Neural progenitor cell (in vitro differentiated cells): ENCODE data around the gene MITF. TPM values are rescaled to one million over a fixed set of nuclear protein-coding genes. Genes with fewer than 3 reads are reported as not detected.

Experiments used
- DNase-seq: peaks from one replicate; pipeline ENCODE4 v3.0.0-alpha.2; 2016; ENCODE audit warnings: low spot score
- H2AFZ ChIP-seq: fragments of 200-600 bp; sonication (generic); replicated peaks from 2 replicates; pipeline ENCODE4 v1.6.1; 2016; ENCODE audit warnings: antibody characterized with exemption
- H3F3A ChIP-seq: fragments of 200-600 bp; sonication (generic); 2 replicates; pipeline ENCODE4 v1.6.1; 2016; ENCODE audit warnings: antibody characterized with exemption, low read depth
- H3K27ac ChIP-seq: fragments of 200-600 bp; sonication (generic); 2 replicates; pipeline ENCODE4 v1.5.1; 2016; ENCODE audit warnings: mild to moderate bottlenecking
- H3K27me3 ChIP-seq: fragments of 200-600 bp; sonication (generic); 2 replicates; pipeline ENCODE4 v1.6.1; 2016; ENCODE audit warnings: mild to moderate bottlenecking, moderate library complexity
- H3K36me3 ChIP-seq: fragments of 200-600 bp; sonication (generic); 2 replicates; pipeline ENCODE4 v1.5.1; 2016
- H3K4me1 ChIP-seq: fragments of 200-600 bp; sonication (generic); 2 replicates; pipeline ENCODE4 v1.6.1; 2016; ENCODE audit warnings: mixed run types
- H3K4me2 ChIP-seq: fragments of 200-600 bp; sonication (generic); 2 replicates; pipeline ENCODE4 v1.6.1; 2016
- H3K4me3 ChIP-seq: fragments of 200-600 bp; sonication (generic); 2 replicates; pipeline ENCODE4 v1.5.1; 2016
- H3K79me2 ChIP-seq: fragments of 200-600 bp; sonication (generic); 2 replicates; pipeline ENCODE4 v1.6.1; 2016; ENCODE audit warnings: low read depth
- H3K9ac ChIP-seq: fragments of 200-600 bp; sonication (generic); 2 replicates; pipeline ENCODE4 v1.6.1; 2016
- H3K9me3 ChIP-seq: fragments of 200-600 bp; sonication (generic); 2 replicates; pipeline ENCODE4 v1.5.1; 2016; ENCODE audit warnings: low read depth
- H4K20me1 ChIP-seq: fragments of 200-600 bp; sonication (generic); 2 replicates; pipeline ENCODE4 v1.6.1; 2016; ENCODE audit warnings: low read depth
- H3K27ac Mint-ChIP-seq: 3 replicates; pipeline ENCODE4 v1.8.0; 2021; ENCODE audit warnings: mixed read lengths
- H3K27me3 Mint-ChIP-seq: 2 replicates; pipeline ENCODE4 v1.8.0; 2022; ENCODE audit warnings: low read depth, mild to moderate bottlenecking, inconsistent platforms, moderate library complexity, mixed read lengths; ENCODE audit not compliant: insufficient read depth
- H3K36me3 Mint-ChIP-seq: 3 replicates; pipeline ENCODE4 v1.8.0; 2021; ENCODE audit warnings: mixed read lengths
- H3K4me1 Mint-ChIP-seq: 3 replicates; pipeline ENCODE4 v1.8.0; 2021; ENCODE audit warnings: mixed read lengths
- H3K4me3 Mint-ChIP-seq: 3 replicates; pipeline ENCODE4 v1.8.0; 2021; ENCODE audit warnings: mild to moderate bottlenecking, moderate library complexity, mixed read lengths
- H3K9me3 Mint-ChIP-seq: 3 replicates; pipeline ENCODE4 v1.8.0; 2020; ENCODE audit warnings: mixed read lengths
- CTCF ChIP-seq: fragments of 200-600 bp; sonication (generic); IDR thresholded peaks from 2 replicates; pipeline ENCODE4 v1.5.1; 2017; ENCODE audit warnings: antibody characterized with exemption, mild to moderate bottlenecking
- EZH2 ChIP-seq: fragments of 200-600 bp; sonication (generic); IDR thresholded peaks from 2 replicates; pipeline ENCODE4 v1.6.1; 2017; ENCODE audit warnings: antibody characterized with exemption, mild to moderate bottlenecking, moderate library complexity
- EZH2phosphoT487 ChIP-seq: fragments of 200-600 bp; sonication (generic); IDR thresholded peaks from 2 replicates; pipeline ENCODE4 v1.6.1; 2017; ENCODE audit warnings: antibody characterized with exemption
- total RNA-seq: library from RNA; depleted of rRNA; stranded (reverse); fragments of >200 nt; gene quantifications from 2 replicates; pipeline ENCODE4 v1.2.3, GENCODE V29; 2015; ENCODE audit warnings: low replicate concordance

MITF gene
- total RNA-seq, 1 donor from 2014 or later: not detected

- Histone ChIP-seq H3F3A (no peaks in the 10 kb centered on the region), H3K36me3 (no peaks in the 10 kb centered on the region), H2AFZ (no peak overlapping the region), H3K4me2 (no peak overlapping the region), H3K9ac (no peak overlapping the region), H3K27me3 (no peaks in the 10 kb centered on the region), H3K4me1 (no peaks in the 10 kb centered on the region), H3K9me3 (no peaks in the 10 kb centered on the region), H3K27ac (no peak overlapping the region), H3K4me3 (no peak overlapping the region), H4K20me1 (no peaks in the 10 kb centered on the region), H3K79me2 (no peaks in the 10 kb centered on the region)
- no peak overlapping the region for H3K4me3 Mint-ChIP-seq
- TF ChIP-seq EZH2: no peak
- TF ChIP-seq CTCF: no peak
- TF ChIP-seq EZH2phosphoT487: no peak
- DNase-seq: no peak
- H3K27me3 Mint-ChIP-seq: no peaks in the 10 kb centered on the region
- no peaks in the 10 kb centered on the region for H3K36me3 Mint-ChIP-seq
- H3K9me3 Mint-ChIP-seq: peaks cover 6% of the 10 kb centered on the region
- peaks cover 7% of the 10 kb centered on the region for H3K4me1 Mint-ChIP-seq
- no peak overlapping the region for H3K27ac Mint-ChIP-seq
These were observed 40.5 kb upstream of the MITF start for GRCh38 chr3:69698728-69699127.

GRCh38 chr3:69699183-69699582 is 40.1 kb upstream of the MITF start:
- Histone ChIP-seq H3K4me1 (no peaks in the 10 kb centered on the region), H3K4me2 (no peak overlapping the region), H3K36me3 (no peaks in the 10 kb centered on the region), H2AFZ (no peak overlapping the region), H3K79me2 (no peaks in the 10 kb centered on the region), H3K9ac (no peak overlapping the region), H3K27ac (no peak overlapping the region), H4K20me1 (no peaks in the 10 kb centered on the region), H3F3A (no peaks in the 10 kb centered on the region), H3K4me3 (no peak overlapping the region), H3K27me3 (no peaks in the 10 kb centered on the region), H3K9me3 (no peaks in the 10 kb centered on the region)
- H3K4me1 Mint-ChIP-seq: peaks cover 7% of the 10 kb centered on the region
- no peaks in the 10 kb centered on the region for H3K27me3 Mint-ChIP-seq
- H3K27ac Mint-ChIP-seq: no peak overlapping the region
- no peaks in the 10 kb centered on the region for H3K36me3 Mint-ChIP-seq
- no peak overlapping the region for H3K4me3 Mint-ChIP-seq
- DNase-seq: no peak
- H3K9me3 Mint-ChIP-seq: peaks cover 6% of the 10 kb centered on the region
- TF ChIP-seq EZH2phosphoT487: no peak

GRCh38 chr3:69700949-69701348 is 38.3 kb upstream of the MITF start:
- H3K4me3 ChIP-seq: no peak overlapping the region
- no peak for TF ChIP-seq EZH2phosphoT487
- no peak for TF ChIP-seq EZH2
- no peak for TF ChIP-seq CTCF
- H4K20me1 ChIP-seq: no peaks in the 10 kb centered on the region
- no peaks in the 10 kb centered on the region for H3K9me3 ChIP-seq
- Mint-ChIP-seq H3K27me3 (no peaks in the 10 kb centered on the region), H3K4me1 (peaks cover 6% of the 10 kb centered on the region), H3K9me3 (peaks cover 6% of the 10 kb centered on the region), H3K36me3 (no peaks in the 10 kb centered on the region), H3K27ac (no peak overlapping the region), H3K4me3 (no peak overlapping the region)
- H3F3A ChIP-seq: no peaks in the 10 kb centered on the region
- H2AFZ ChIP-seq: no peak overlapping the region
- H3K27me3 ChIP-seq: no peaks in the 10 kb centered on the region
- DNase-seq: no peak
- no peak overlapping the region for H3K9ac ChIP-seq
- H3K36me3 ChIP-seq: no peaks in the 10 kb centered on the region
- H3K27ac ChIP-seq: no peak overlapping the region
- H3K4me2 ChIP-seq: no peak overlapping the region
- no peaks in the 10 kb centered on the region for H3K4me1 ChIP-seq
- no peaks in the 10 kb centered on the region for H3K79me2 ChIP-seq

GRCh38 chr3:69710153-69710977 is 28.9 kb upstream of the MITF start:
- H3K36me3 Mint-ChIP-seq: no peaks in the 10 kb centered on the region
- H4K20me1 ChIP-seq: no peaks in the 10 kb centered on the region
- H3K4me2 ChIP-seq: no peak overlapping the region
- H3K27ac Mint-ChIP-seq: no peak overlapping the region
- H3K4me1 Mint-ChIP-seq: no peaks in the 10 kb centered on the region
- H3K36me3 ChIP-seq: no peaks in the 10 kb centered on the region
- no peak for TF ChIP-seq EZH2
- H3K27ac ChIP-seq: no peak overlapping the region
- no peak overlapping the region for H3K9ac ChIP-seq
- no peak for DNase-seq
- H3K9me3 Mint-ChIP-seq: no peaks in the 10 kb centered on the region
- no peaks in the 10 kb centered on the region for H3K27me3 ChIP-seq
- no peaks in the 10 kb centered on the region for H3K9me3 ChIP-seq
- H2AFZ ChIP-seq: no peak overlapping the region
- peaks cover 8% of the 10 kb centered on the region for H3K4me1 ChIP-seq
- no peak overlapping the region for H3K4me3 Mint-ChIP-seq
- no peak overlapping the region for H3K4me3 ChIP-seq
- H3F3A ChIP-seq: no peaks in the 10 kb centered on the region
- no peaks in the 10 kb centered on the region for H3K27me3 Mint-ChIP-seq
- H3K79me2 ChIP-seq: no peaks in the 10 kb centered on the region
